AG09319 (cell line): ENCODE measurements around the gene AIF1.

Experiments used
- DNase-seq: peaks from one replicate; pipeline ENCODE4 v3.0.0-alpha.2; 2010; ENCODE audit warnings: low read depth; ENCODE audit errors: extremely low read depth
- TF ChIP-seq, protein P1 (sequence below): IDR thresholded peaks from 2 replicates; pipeline ENCODE4 v1.5.1; 2011; ENCODE audit warnings: low read depth, mild to moderate bottlenecking, inconsistent platforms, low read length, moderate library complexity

AIF1 gene

DNA sequence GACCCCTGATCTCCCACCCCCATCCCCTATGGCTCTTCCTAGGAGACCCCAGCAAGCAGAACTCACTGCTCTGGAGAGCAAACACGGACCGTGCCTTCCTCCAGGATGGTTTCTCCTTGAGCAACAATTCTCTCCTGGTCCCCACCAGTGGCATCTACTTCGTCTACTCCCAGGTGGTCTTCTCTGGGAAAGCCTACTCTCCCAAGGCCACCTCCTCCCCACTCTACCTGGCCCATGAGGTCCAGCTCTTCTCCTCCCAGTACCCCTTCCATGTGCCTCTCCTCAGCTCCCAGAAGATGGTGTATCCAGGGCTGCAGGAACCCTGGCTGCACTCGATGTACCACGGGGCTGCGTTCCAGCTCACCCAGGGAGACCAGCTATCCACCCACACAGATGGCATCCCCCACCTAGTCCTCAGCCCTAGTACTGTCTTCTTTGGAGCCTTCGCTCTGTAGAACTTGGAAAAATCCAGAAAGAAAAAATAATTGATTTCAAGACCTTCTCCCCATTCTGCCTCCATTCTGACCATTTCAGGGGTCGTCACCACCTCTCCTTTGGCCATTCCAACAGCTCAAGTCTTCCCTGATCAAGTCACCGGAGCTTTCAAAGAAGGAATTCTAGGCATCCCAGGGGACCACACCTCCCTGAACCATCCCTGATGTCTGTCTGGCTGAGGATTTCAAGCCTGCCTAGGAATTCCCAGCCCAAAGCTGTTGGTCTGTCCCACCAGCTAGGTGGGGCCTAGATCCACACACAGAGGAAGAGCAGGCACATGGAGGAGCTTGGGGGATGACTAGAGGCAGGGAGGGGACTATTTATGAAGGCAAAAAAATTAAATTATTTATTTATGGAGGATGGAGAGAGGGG, 41.6 kb upstream of the AIF1 start:
- TF ChIP-seq, protein P1, sequence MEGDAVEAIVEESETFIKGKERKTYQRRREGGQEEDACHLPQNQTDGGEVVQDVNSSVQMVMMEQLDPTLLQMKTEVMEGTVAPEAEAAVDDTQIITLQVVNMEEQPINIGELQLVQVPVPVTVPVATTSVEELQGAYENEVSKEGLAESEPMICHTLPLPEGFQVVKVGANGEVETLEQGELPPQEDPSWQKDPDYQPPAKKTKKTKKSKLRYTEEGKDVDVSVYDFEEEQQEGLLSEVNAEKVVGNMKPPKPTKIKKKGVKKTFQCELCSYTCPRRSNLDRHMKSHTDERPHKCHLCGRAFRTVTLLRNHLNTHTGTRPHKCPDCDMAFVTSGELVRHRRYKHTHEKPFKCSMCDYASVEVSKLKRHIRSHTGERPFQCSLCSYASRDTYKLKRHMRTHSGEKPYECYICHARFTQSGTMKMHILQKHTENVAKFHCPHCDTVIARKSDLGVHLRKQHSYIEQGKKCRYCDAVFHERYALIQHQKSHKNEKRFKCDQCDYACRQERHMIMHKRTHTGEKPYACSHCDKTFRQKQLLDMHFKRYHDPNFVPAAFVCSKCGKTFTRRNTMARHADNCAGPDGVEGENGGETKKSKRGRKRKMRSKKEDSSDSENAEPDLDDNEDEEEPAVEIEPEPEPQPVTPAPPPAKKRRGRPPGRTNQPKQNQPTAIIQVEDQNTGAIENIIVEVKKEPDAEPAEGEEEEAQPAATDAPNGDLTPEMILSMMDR = no peak
- no peak for DNase-seq

DNA sequence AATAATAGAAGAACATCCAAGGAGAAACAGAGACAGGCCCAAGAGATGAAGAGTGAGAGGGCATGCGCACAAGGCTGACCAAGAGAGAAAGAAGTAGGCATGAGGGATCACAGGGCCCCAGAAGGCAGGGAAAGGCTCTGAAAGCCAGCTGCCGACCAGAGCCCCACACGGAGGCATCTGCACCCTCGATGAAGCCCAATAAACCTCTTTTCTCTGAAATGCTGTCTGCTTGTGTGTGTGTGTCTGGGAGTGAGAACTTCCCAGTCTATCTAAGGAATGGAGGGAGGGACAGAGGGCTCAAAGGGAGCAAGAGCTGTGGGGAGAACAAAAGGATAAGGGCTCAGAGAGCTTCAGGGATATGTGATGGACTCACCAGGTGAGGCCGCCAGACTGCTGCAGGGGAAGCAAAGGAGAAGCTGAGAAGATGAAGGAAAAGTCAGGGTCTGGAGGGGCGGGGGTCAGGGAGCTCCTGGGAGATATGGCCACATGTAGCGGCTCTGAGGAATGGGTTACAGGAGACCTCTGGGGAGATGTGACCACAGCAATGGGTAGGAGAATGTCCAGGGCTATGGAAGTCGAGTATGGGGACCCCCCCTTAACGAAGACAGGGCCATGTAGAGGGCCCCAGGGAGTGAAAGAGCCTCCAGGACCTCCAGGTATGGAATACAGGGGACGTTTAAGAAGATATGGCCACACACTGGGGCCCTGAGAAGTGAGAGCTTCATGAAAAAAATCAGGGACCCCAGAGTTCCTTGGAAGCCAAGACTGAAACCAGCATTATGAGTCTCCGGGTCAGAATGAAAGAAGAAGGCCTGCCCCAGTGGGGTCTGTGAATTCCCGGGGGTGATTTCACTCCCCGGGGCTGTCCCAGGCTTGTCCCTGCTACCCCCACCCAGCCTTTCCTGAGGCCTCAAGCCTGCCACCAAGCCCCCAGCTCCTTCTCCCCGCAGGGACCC, 40.6 kb upstream of the AIF1 start:
- TF ChIP-seq, protein P1 = no peak
- no peak for DNase-seq

DNA sequence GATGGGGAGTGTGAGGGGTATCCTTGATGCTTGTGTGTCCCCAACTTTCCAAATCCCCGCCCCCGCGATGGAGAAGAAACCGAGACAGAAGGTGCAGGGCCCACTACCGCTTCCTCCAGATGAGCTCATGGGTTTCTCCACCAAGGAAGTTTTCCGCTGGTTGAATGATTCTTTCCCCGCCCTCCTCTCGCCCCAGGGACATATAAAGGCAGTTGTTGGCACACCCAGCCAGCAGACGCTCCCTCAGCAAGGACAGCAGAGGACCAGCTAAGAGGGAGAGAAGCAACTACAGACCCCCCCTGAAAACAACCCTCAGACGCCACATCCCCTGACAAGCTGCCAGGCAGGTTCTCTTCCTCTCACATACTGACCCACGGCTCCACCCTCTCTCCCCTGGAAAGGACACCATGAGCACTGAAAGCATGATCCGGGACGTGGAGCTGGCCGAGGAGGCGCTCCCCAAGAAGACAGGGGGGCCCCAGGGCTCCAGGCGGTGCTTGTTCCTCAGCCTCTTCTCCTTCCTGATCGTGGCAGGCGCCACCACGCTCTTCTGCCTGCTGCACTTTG, 39.6 kb upstream of the AIF1 start, which contains the start of gene TNF:
Gene TNF, plus strand, starts transcription at position 231 of the 567 bp plus-strand sequence. Its CDS starts 177 bp downstream, at position 408.
- DNase-seq = no peak
- TF ChIP-seq, protein P1 = no peak

DNA sequence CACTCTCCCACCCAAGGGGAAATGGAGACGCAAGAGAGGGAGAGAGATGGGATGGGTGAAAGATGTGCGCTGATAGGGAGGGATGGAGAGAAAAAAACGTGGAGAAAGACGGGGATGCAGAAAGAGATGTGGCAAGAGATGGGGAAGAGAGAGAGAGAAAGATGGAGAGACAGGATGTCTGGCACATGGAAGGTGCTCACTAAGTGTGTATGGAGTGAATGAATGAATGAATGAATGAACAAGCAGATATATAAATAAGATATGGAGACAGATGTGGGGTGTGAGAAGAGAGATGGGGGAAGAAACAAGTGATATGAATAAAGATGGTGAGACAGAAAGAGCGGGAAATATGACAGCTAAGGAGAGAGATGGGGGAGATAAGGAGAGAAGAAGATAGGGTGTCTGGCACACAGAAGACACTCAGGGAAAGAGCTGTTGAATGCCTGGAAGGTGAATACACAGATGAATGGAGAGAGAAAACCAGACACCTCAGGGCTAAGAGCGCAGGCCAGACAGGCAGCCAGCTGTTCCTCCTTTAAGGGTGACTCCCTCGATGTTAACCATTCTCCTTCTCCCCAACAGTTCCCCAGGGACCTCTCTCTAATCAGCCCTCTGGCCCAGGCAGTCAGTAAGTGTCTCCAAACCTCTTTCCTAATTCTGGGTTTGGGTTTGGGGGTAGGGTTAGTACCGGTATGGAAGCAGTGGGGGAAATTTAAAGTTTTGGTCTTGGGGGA, 38.9 kb upstream of the AIF1 start:
- TF ChIP-seq, protein P1 = no peak
- no peak for DNase-seq

DNA sequence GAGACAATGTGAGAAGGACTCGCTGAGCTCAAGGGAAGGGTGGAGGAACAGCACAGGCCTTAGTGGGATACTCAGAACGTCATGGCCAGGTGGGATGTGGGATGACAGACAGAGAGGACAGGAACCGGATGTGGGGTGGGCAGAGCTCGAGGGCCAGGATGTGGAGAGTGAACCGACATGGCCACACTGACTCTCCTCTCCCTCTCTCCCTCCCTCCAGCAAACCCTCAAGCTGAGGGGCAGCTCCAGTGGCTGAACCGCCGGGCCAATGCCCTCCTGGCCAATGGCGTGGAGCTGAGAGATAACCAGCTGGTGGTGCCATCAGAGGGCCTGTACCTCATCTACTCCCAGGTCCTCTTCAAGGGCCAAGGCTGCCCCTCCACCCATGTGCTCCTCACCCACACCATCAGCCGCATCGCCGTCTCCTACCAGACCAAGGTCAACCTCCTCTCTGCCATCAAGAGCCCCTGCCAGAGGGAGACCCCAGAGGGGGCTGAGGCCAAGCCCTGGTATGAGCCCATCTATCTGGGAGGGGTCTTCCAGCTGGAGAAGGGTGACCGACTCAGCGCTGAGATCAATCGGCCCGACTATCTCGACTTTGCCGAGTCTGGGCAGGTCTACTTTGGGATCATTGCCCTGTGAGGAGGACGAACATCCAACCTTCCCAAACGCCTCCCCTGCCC, 38.0 kb upstream of the AIF1 start:
- TF ChIP-seq, protein P1 = no peak
- DNase-seq = no peak

DNA sequence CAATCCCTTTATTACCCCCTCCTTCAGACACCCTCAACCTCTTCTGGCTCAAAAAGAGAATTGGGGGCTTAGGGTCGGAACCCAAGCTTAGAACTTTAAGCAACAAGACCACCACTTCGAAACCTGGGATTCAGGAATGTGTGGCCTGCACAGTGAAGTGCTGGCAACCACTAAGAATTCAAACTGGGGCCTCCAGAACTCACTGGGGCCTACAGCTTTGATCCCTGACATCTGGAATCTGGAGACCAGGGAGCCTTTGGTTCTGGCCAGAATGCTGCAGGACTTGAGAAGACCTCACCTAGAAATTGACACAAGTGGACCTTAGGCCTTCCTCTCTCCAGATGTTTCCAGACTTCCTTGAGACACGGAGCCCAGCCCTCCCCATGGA, 37.5 kb upstream of the AIF1 start:
- TF ChIP-seq, protein P1 = no peak

More for the DNA sequence above, 37.5 kb upstream of the AIF1 start:
- DNase-seq = no peak
